GM12801 (cell line): ENCODE results near the gene SMARCA5.

Experiments
- TF ChIP-seq, protein P1 (sequence below): IDR thresholded peaks from one replicate; pipeline ENCODE4 v1.5.1; 2011; ENCODE audit warnings: control low read depth; ENCODE audit not compliant: insufficient read length; ENCODE audit errors: extremely low read depth

Gene SMARCA5

DNA sequence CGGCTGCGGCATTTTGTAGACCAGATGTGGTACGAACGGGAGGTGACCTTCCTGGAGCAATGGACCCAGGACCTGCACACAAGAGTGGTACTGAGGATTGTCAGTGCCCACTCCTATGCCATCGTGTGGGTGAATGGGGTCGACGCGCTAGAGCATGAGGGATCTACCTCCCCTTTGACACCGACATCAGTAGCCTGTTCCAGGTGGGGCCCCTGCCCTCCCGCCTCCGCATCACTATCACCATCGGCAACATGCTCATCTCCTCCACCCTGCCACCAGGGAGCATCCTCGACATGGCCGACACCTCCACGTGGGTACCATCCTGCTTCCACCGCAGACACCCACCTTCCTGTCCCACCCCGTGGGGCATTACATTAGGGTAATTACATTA lies 46.2 kb downstream of the SMARCA5 start:
- TF ChIP-seq, protein P1, sequence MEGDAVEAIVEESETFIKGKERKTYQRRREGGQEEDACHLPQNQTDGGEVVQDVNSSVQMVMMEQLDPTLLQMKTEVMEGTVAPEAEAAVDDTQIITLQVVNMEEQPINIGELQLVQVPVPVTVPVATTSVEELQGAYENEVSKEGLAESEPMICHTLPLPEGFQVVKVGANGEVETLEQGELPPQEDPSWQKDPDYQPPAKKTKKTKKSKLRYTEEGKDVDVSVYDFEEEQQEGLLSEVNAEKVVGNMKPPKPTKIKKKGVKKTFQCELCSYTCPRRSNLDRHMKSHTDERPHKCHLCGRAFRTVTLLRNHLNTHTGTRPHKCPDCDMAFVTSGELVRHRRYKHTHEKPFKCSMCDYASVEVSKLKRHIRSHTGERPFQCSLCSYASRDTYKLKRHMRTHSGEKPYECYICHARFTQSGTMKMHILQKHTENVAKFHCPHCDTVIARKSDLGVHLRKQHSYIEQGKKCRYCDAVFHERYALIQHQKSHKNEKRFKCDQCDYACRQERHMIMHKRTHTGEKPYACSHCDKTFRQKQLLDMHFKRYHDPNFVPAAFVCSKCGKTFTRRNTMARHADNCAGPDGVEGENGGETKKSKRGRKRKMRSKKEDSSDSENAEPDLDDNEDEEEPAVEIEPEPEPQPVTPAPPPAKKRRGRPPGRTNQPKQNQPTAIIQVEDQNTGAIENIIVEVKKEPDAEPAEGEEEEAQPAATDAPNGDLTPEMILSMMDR: no peak

DNA sequence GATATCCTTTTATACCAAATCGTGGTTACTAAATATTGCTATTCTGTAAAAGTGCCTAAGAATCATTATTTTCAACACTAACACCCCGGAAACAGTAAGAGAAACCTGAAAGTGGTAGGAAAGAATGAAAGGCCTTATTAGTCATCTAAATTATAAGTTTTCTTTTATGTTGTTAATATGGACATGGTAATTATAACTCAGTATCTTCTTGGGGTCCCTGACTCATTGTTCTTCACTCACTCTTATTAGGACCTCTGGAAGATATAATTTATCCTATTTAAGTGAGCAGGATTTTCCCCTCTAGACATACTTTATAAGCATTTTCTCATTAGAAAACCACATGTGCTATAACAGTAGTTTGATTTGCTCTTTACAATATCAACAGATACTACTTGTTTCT lies 51.0 kb downstream of the SMARCA5 start:
- TF ChIP-seq, protein P1: no peak

DNA sequence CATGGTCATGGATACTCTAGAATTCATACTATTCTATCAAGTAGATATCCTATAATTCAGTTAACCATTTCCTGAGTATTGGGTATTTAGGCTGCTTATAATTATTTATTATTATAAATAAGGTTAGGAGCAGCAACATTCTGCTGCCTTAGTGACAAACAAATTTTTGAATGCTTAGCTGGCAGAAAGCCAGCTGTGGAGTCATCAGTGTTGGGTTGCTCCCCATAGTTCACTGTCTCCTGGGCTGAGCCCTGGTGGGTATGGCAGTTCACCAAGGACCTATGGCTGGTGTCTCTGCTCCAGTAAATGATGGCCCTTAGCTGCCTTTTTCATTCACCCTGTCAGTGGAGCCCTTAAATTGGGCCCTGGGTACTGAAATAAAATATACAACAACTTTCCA lies 61.8 kb downstream of the SMARCA5 start:
- TF ChIP-seq, protein P1: no peak

DNA sequence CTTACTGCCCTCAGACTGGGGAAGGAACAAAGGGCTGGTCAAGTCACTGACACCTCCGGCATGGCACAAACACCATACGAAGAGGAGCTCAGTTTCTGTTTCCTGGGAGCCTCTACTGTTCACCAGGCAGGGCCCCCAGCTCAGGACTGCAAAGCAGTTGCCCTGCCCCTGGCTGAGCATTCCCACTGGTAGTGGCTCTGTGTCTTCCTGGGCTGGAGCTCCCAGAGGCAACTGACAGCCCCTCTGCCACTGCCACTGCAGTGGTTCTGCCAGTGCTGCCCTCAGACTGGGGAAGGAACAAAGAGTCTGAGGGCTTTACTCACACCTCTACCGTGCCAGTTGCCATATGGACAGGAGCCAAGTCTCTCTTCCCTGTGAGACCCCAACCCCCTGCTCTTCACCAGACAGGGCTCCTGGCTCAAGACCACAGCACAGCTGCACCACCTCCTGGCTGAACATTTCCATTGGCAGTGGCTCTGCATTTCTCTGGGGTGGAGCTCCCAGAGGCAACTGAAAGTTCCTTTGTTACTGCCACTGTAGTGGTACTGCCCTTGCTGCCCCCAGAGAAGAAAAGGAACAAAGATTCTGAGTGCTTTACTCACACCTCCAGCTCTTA lies 67.9 kb downstream of the SMARCA5 start:
- TF ChIP-seq, protein P1: no peak

DNA sequence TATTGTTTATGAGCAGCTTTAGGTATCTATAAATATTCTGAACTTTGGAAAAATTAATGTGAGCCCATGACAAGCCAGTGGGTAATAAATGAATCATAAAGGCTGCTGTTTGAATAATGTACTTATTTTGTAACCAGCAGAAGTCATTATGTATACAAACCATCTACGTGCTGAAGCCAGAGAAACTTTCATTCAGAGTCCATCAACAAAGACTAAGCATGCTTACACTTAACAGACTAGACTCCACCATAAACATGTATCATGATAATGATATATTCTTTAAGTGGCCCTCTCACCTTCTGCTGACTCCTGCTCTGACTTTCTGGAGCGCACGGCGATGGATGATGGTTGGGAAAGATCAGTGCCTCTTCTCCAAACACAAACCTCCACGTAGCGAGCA lies 72.0 kb downstream of the SMARCA5 start:
- TF ChIP-seq, protein P1: no peak

DNA sequence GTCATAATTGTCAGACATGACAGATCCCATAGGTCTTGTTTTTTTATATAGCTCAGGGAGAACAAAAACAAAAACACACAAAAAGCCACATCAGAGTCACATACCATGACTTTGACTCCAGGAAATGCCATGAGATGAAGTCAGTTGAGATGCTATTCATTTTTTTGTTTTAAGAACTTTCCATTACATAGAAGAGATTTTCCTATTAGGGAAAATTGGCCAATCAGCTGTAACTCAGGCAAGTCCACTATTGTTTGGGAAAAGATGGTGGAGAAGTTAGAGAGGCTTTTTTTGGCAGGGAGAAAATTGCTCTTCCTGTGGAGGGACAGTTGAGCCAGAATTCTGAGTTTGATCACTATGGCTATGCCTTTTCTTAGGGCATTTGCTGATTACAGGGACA lies 72.6 kb downstream of the SMARCA5 start:
- TF ChIP-seq, protein P1: no peak

DNA sequence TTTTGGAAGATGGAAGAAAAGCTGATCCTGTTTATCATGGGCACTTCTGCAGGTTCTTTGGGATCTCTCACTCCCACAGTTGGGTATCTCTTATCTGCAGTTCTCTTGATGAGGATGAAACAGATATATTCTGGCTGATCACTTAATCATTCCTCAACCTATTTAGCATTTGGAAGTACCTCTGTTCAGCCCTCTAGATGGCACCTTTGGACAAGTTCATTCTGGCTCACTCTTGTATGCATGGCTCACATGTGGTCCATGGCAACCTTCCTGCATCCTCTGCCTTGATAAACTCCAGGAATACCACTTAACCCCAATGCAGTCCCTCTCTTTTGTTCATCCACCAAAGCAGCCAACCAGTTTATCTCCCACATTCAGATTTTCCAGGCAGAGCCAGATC lies 74.2 kb downstream of the SMARCA5 start:
- TF ChIP-seq, protein P1: no peak
